Transverse colon (tissue), 4 donors: ENCODE measurements around the gene TTL. TPM values are rescaled to one million over a fixed set of nuclear protein-coding genes. Genes with fewer than 3 reads are reported as not detected.

Experiments used
- DNase-seq: peaks from one replicate; pipeline ENCODE4 v3.0.0-alpha.2; 2019
- H3K27ac ChIP-seq, 4 donors: fragments of 200-600 bp; sonication (generic); 2 replicates each; pipeline ENCODE4 v1.5.1; 2016 to 2018; ENCODE audit warnings: inconsistent platforms in 4 of 4
- H3K27me3 ChIP-seq: fragments of 200-600 bp; sonication (generic); 2 replicates; pipeline ENCODE4 v1.5.1; 2017; ENCODE audit warnings: inconsistent platforms
- H3K36me3 ChIP-seq, 4 donors: fragments of 200-600 bp; sonication (generic); 2 replicates each; pipeline ENCODE4 v1.5.1; 2017 to 2019; ENCODE audit warnings: inconsistent platforms in 4 of 4
- H3K4me1 ChIP-seq, 4 donors: fragments of 200-600 bp; sonication (generic); 2 replicates each; pipeline ENCODE4 v1.5.1; 2017 to 2020; ENCODE audit warnings: inconsistent platforms in 4 of 4
- H3K4me3 ChIP-seq, 4 donors: fragments of 200-600 bp; sonication (generic); 1 replicate in 1 of 4; 2 replicates in 3 of 4; pipeline versions ENCODE4 v1.5.1 to v1.6.1; 2017 to 2019; ENCODE audit warnings: inconsistent platforms in 4 of 4
- H3K9me3 ChIP-seq, 2 donors: fragments of 200-600 bp; sonication (generic); 2 replicates each; pipeline ENCODE4 v1.5.1; 2017 to 2019; ENCODE audit warnings: inconsistent platforms in 2 of 2
- CTCF ChIP-seq, 5 experiments: fragments of 200-600 bp in 3 of 5; fragments of 450-650 bp in 2 of 5; sonication (generic) in 3 of 5; IDR thresholded peaks; 1 replicate in 2 of 5; 2 replicates in 3 of 5; pipeline ENCODE4 v1.5.1; 2016 to 2017; ENCODE audit warnings: antibody characterized with exemption in 5 of 5, inconsistent platforms in 3 of 5, mild to moderate bottlenecking in 2 of 5, moderate library complexity in 1 of 5
- EP300 ChIP-seq: sonication (generic); formaldehyde crosslinking; IDR thresholded peaks from one replicate; pipeline ENCODE4 v1.6.1; 2017; ENCODE audit warnings: antibody characterized with exemption, low read depth
- POLR2A ChIP-seq: fragments of 450-650 bp; IDR thresholded peaks from one replicate; pipeline ENCODE4 v1.6.1; 2016; ENCODE audit warnings: antibody characterized with exemption, mild to moderate bottlenecking, moderate library complexity
- POLR2AphosphoS5 ChIP-seq, 3 donors: sonication (generic); formaldehyde crosslinking; IDR thresholded peaks; one replicate each; pipeline ENCODE4 v1.6.1; 2016; ENCODE audit warnings: antibody characterized with exemption in 3 of 3
- WGBS, 2 donors: methylation state at CpG; one replicate each; pipeline ENCODE4 v1.1.5; 2018; ENCODE audit warnings: low coverage in 1 of 2; 5-methylcytosine and 5-hydroxymethylcytosine counted together
- in situ Hi-C, 4 donors: fragments of 200-750 bp; cut with MboI; loops; one replicate each; pipeline versions ENCODE4 v1.15.0 to v1.15.1; 2017; ENCODE audit warnings: low sequenced_read_pairs in 3 of 4, low pct_ligation_motif_present in 1 of 4, low pct_unique_long_range_greater_than_20kb in 1 of 4
- intact Hi-C: fragments of 100-400 bp; cut with DNase I; formaldehyde crosslinking; loops from one replicate; pipeline ENCODE4 v1.15.1; 2023; ENCODE audit warnings: low total_unique reads
- total RNA-seq, 4 donors: library from RNA; depleted of rRNA; stranded (reverse); fragments of >200 nt; gene quantifications; one replicate each; pipeline ENCODE4 v1.1.0, GENCODE V29; 2016

TTL gene
- total RNA-seq, 4 donors from 2014 or later = 7.9 to 61.3 (median 16.6) TPM

- H3K9me3 ChIP-seq = no peaks in the 10 kb centered on the region
- H3K27ac ChIP-seq = no peak overlapping the region
- in situ Hi-C loops (no loop called here), intact Hi-C loops (no loop called here)
- no peaks in the 10 kb centered on the region for H3K4me1 ChIP-seq
- TF ChIP-seq POLR2AphosphoS5 (IDR thresholded peaks at IDR 0.05) (no peak), CTCF (IDR thresholded peaks at IDR 0.05) (no peak), EP300 (no peak), POLR2A (no peak)
- no peaks in the 10 kb centered on the region for H3K36me3 ChIP-seq
- DNase-seq = no peak
- H3K27me3 ChIP-seq = peaks cover 14% of the 10 kb centered on the region
- 100% methylated on average over 1 of the region's 1 CpG for WGBS, 2 donors
- H3K4me3 ChIP-seq = no peak overlapping the region
Measured at GRCh38 chr2:112463256-112463655, 18.7 kb upstream of the TTL start.

GRCh38 chr2:112465382-112465781 is 16.6 kb upstream of the TTL start:
- in situ Hi-C loops (no loop called here), intact Hi-C loops (no loop called here)
- Histone ChIP-seq H3K27me3 (peaks cover 18% of the 10 kb centered on the region), H3K9me3 (no peaks in the 10 kb centered on the region), H3K4me3 (no peak overlapping the region), H3K27ac (no peak overlapping the region), H3K36me3 (no peaks in the 10 kb centered on the region), H3K4me1 (no peaks in the 10 kb centered on the region)
- WGBS, 2 donors = 65 to 74% methylated on average over 3 of the region's 3 CpGs
- DNase-seq = no peak
- TF ChIP-seq CTCF (IDR thresholded peaks at IDR 0.05) = no peak

- TF ChIP-seq CTCF (IDR thresholded peaks at IDR 0.05) (no peak), EP300 (no peak), POLR2A (no peak), POLR2AphosphoS5 (IDR thresholded peaks at IDR 0.05) (no peak)
- Histone ChIP-seq H3K4me1 (no peaks in the 10 kb centered on the region), H3K9me3 (no peaks in the 10 kb centered on the region), H3K27me3 (peaks cover 5% of the 10 kb centered on the region), H3K36me3 (no peaks in the 10 kb centered on the region), H3K4me3 (no peak overlapping the region), H3K27ac (no peak overlapping the region)
- WGBS, 2 donors = 83 to 85% methylated on average over 5 to 6 of the region's 6 CpGs
- intact Hi-C loops (no loop called here), in situ Hi-C loops (no loop called here)
- no peak for DNase-seq
Measured at GRCh38 chr2:112472547-112473263, 9.3 kb upstream of the TTL start.

- Histone ChIP-seq H3K9me3 (no peaks in the 10 kb centered on the region), H3K27me3 (no peaks in the 10 kb centered on the region), H3K27ac (no peak overlapping the region), H3K36me3 (no peaks in the 10 kb centered on the region), H3K4me3 (no peak overlapping the region), H3K4me1 (no peaks in the 10 kb centered on the region)
- DNase-seq = no peak
- in situ Hi-C loops (loop anchor here in 1 of 4 donors (25.0 kb wide), 1 partner anchor 262 kb away; no protein-coding TSS in a partner anchor), intact Hi-C loops (no loop called here)
- WGBS, 2 donors = 79 to 100% methylated on average over 2 to 6 of the region's 6 CpGs
- TF ChIP-seq CTCF (IDR thresholded peaks at IDR 0.05) = no peak
- TF ChIP-seq EP300 = no peak
- TF ChIP-seq POLR2A = no peak
- TF ChIP-seq POLR2AphosphoS5 (IDR thresholded peaks at IDR 0.05) = no peak
Measured at GRCh38 chr2:112474844-112475486, 7.0 kb upstream of the TTL start.
